Natural killer cell (primary cell): ENCODE data around the gene BTBD2. TPM values are rescaled to one million over a fixed set of nuclear protein-coding genes. Genes with fewer than 3 reads are reported as not detected.
A peak's percentile ranks its signal among the peaks of the same experiment; 100 is the strongest.

Experiments used
- ATAC-seq, 3 donors: fragments of 150-1000 bp in 2 of 3; fragments of 200-7000 bp in 1 of 3; cut with Tn5 transposase; 1 replicate in 1 of 3; 2 replicates in 2 of 3; pipeline ENCODE4 v1.10.0; 2021; ENCODE audit warnings: mild to moderate bottlenecking in 2 of 3, moderate library complexity in 2 of 3
- DNase-seq, 2 donors: peaks; one replicate each; pipeline versions ENCODE4 v3.0.0 to v3.0.0-alpha.2; 2013 to 2021; ENCODE audit warnings: mixed read lengths in 1 of 2
- H3K27ac ChIP-seq: one replicate; pipeline ENCODE4 v1.5.1; 2013; ENCODE audit warnings: mild to moderate bottlenecking, low read length
- H3K27me3 ChIP-seq: one replicate; pipeline ENCODE4 v1.6.1; 2013; ENCODE audit warnings: low read length; ENCODE audit not compliant: control insufficient read depth, insufficient read depth
- H3K36me3 ChIP-seq: one replicate; pipeline ENCODE4 v1.6.1; 2013; ENCODE audit warnings: low read length; ENCODE audit not compliant: control insufficient read depth, insufficient read depth
- H3K4me1 ChIP-seq: one replicate; pipeline ENCODE4 v1.6.1; 2013; ENCODE audit warnings: low read length; ENCODE audit not compliant: control insufficient read depth, insufficient read depth
- H3K4me3 ChIP-seq: one replicate; pipeline ENCODE4 v1.5.1; 2013; ENCODE audit warnings: low read length
- H3K9me3 ChIP-seq: one replicate; pipeline ENCODE4 v1.6.1; 2013; ENCODE audit warnings: low read length; ENCODE audit not compliant: control insufficient read depth, insufficient read depth
- H3K27ac Mint-ChIP-seq, 2 donors: one replicate each; pipeline ENCODE4 v1.8.0; 2022; ENCODE audit warnings: mild to moderate bottlenecking in 2 of 2, mixed read lengths in 2 of 2, moderate library complexity in 1 of 2
- H3K27me3 Mint-ChIP-seq, 2 donors: one replicate each; pipeline ENCODE4 v1.8.0; 2022; ENCODE audit warnings: low read depth in 2 of 2, mixed read lengths in 2 of 2
- H3K36me3 Mint-ChIP-seq: one replicate; pipeline ENCODE4 v1.8.0; 2022; ENCODE audit warnings: mixed read lengths
- H3K4me1 Mint-ChIP-seq, 2 donors: one replicate each; pipeline ENCODE4 v1.8.0; 2022; ENCODE audit warnings: mixed read lengths in 2 of 2
- H3K4me3 Mint-ChIP-seq: one replicate; pipeline ENCODE4 v1.8.0; 2022; ENCODE audit warnings: mild to moderate bottlenecking, moderate library complexity, mixed read lengths
- H3K9me3 Mint-ChIP-seq, 2 donors: one replicate each; pipeline ENCODE4 v1.8.0; 2022; ENCODE audit warnings: mixed read lengths in 2 of 2
- WGBS: methylation state at CpG from one replicate; pipeline ENCODE4 v1.1.7; 2013; ENCODE audit warnings: missing lambda C conversion rate; ENCODE audit not compliant: insufficient coverage; 5-methylcytosine and 5-hydroxymethylcytosine counted together
- intact Hi-C: fragments of 100-400 bp; cut with micrococcal nuclease; formaldehyde crosslinking; loops from one replicate; pipeline ENCODE4 v1.14.2; 2022
- total RNA-seq, 4 donors: library from RNA; stranded (reverse); fragments of 120-200 nt in 1 of 4; gene quantifications; one replicate each; pipeline versions ENCODE4 v1.2.3 to v1.2.4, GENCODE V29; 2013 to 2022
- TF ChIP-seq, protein P1 (sequence below): fragments of 200-600 bp; IDR thresholded peaks from one replicate; pipeline ENCODE4 v1.8.0; 2022; ENCODE audit warnings: antibody characterized with exemption

Gene BTBD2
- total RNA-seq, 3 donors from 2014 or later (not counting 1 experiment from before 2014, with no cell fraction given): 47.6 to 57.0 (median 53.4) TPM

DNA sequence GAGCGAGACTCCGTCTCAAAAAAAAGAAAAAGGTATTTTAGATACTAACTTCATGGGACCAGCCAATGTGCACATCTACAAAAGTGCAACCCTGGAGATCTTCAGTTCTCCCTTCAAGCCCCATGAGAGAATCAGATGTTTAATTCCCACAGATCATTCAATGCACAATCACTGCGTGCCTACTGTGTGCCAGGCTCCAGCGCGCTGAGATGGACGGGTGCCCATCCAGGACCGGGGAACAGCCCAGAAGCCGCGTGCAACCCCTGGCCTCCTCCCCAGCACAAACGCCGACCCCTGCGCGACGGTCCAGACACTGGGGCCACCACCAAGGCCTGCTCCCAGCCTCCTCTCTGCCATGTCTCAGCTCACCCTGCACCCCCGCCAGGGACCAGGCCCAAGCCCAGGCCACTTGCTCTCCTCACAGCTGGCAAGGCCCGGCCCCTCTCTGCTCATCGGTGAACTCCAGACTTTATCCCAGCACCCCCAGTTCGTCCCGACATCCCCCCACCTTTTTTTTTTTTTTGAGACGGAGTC lies 5.3 kb downstream of the BTBD2 start:
- Mint-ChIP-seq H3K4me1 (peaks cover 13 to 38% of the 10 kb centered on the region in 2 donors), H3K27me3 (no peaks in the 10 kb centered on the region), H3K36me3 (no peaks in the 10 kb centered on the region), H3K9me3 (no peaks in the 10 kb centered on the region), H3K4me3 (no peak overlapping the region), H3K27ac (peak overlapping the region in 1 of 2 donors; percentile 6)
- TF ChIP-seq, protein P1, sequence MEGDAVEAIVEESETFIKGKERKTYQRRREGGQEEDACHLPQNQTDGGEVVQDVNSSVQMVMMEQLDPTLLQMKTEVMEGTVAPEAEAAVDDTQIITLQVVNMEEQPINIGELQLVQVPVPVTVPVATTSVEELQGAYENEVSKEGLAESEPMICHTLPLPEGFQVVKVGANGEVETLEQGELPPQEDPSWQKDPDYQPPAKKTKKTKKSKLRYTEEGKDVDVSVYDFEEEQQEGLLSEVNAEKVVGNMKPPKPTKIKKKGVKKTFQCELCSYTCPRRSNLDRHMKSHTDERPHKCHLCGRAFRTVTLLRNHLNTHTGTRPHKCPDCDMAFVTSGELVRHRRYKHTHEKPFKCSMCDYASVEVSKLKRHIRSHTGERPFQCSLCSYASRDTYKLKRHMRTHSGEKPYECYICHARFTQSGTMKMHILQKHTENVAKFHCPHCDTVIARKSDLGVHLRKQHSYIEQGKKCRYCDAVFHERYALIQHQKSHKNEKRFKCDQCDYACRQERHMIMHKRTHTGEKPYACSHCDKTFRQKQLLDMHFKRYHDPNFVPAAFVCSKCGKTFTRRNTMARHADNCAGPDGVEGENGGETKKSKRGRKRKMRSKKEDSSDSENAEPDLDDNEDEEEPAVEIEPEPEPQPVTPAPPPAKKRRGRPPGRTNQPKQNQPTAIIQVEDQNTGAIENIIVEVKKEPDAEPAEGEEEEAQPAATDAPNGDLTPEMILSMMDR: no peak
- Histone ChIP-seq H3K4me3 (no peak overlapping the region), H3K36me3 (no peaks in the 10 kb centered on the region), H3K27ac (no peak overlapping the region), H3K4me1 (peaks cover 14% of the 10 kb centered on the region), H3K27me3 (no peaks in the 10 kb centered on the region), H3K9me3 (no peaks in the 10 kb centered on the region)
- no peak for DNase-seq
- no peak for ATAC-seq
- 95% methylated on average over 20 of the region's 20 CpGs for WGBS
- intact Hi-C loops: no loop called here

GRCh38 chr19:2003874-2004273 lies 11.6 kb downstream of the BTBD2 start:
- TF ChIP-seq, protein P1: no peak
- no peak overlapping the region for H3K27ac Mint-ChIP-seq
- H3K27ac ChIP-seq: no peak overlapping the region
- no peak overlapping the region for H3K4me3 Mint-ChIP-seq
- H3K4me1 ChIP-seq: no peaks in the 10 kb centered on the region
- no peaks in the 10 kb centered on the region for H3K27me3 Mint-ChIP-seq
- no peak for DNase-seq
- no peaks in the 10 kb centered on the region for H3K9me3 Mint-ChIP-seq
- no peak overlapping the region for H3K4me3 ChIP-seq
- no peaks in the 10 kb centered on the region for H3K36me3 Mint-ChIP-seq
- 96% methylated on average over 4 of the region's 4 CpGs for WGBS
- no peaks in the 10 kb centered on the region for H3K36me3 ChIP-seq
- intact Hi-C loops: no loop called here
- no peaks in the 10 kb centered on the region for H3K9me3 ChIP-seq
- H3K4me1 Mint-ChIP-seq: no peaks in the 10 kb centered on the region
- no peak for ATAC-seq
- H3K27me3 ChIP-seq: no peaks in the 10 kb centered on the region

- Histone ChIP-seq H3K4me1 (no peaks in the 10 kb centered on the region), H3K36me3 (peaks cover 3% of the 10 kb centered on the region), H3K27ac (no peak overlapping the region), H3K4me3 (no peak overlapping the region), H3K9me3 (no peaks in the 10 kb centered on the region), H3K27me3 (no peaks in the 10 kb centered on the region)
- Mint-ChIP-seq H3K4me3 (no peak overlapping the region), H3K27me3 (no peaks in the 10 kb centered on the region), H3K27ac (no peak overlapping the region), H3K36me3 (no peaks in the 10 kb centered on the region), H3K4me1 (peaks cover 0 to 8% of the 10 kb centered on the region in 2 donors), H3K9me3 (no peaks in the 10 kb centered on the region)
- no peak for ATAC-seq
- intact Hi-C loops: no loop called here
- 94% methylated on average over 26 of the region's 26 CpGs for WGBS
- TF ChIP-seq, protein P1: no peak
- no peak for DNase-seq
Measured at GRCh38 chr19:1999856-2000515, 15.5 kb downstream of the BTBD2 start.
